HepG2 (cell line): ENCODE results near the gene PXMP4. TPM values are rescaled to one million over a fixed set of nuclear protein-coding genes. Genes with fewer than 3 reads are reported as not detected.

Source experiments
- ATAC-seq: fragments of 200-7000 bp; cut with Tn5 transposase; 3 replicates; pipeline ENCODE4 v1.9.1; 2020; ENCODE audit warnings: mild to moderate bottlenecking, moderate library complexity
- BruUV-seq: library from RNA; stranded (reverse); fragments of 400-500 nt; replicated peaks from 2 replicates; lab custom pipeline; 2021; lab: Mats Ljungman, UMichigan
- CTCF ChIA-PET: fragments of 300-600 bp; formaldehyde crosslinking; extraction: SDS; loops from one replicate; lab custom pipeline; 2021; ENCODE audit warnings: low total read pairs, inconsistent platforms, low intra/inter-chr PET ratio; lab: Yijun Ruan, JAX
- POLR2A ChIA-PET: fragments of 350-600 bp; sonication (Branson Sonifier 250); formaldehyde crosslinking; loops from one replicate; lab custom pipeline; 2020; ENCODE audit warnings: antibody characterized with exemption, inconsistent platforms; lab: Yijun Ruan, JAX
- DNase-seq: peaks from one replicate; pipeline ENCODE4 v3.0.0-alpha.2; 2015; ENCODE audit warnings: low spot score
- FAIRE-seq: peaks from 3 replicates; lab custom pipeline; 2011; peaks lifted over from hg19 to GRCh38; lab: Jason Lieb, UNC
- H2AFZ ChIP-seq: one replicate; pipeline ENCODE4 v1.6.1; 2011; ENCODE audit warnings: low read length, inconsistent platforms
- H3K27ac ChIP-seq: fragments of 300-600 bp; 3 replicates; pipeline ENCODE4 v1.8.0; 2011; ENCODE audit warnings: mixed run types, mild to moderate bottlenecking, mixed read lengths, low read length, inconsistent platforms; ENCODE audit not compliant: insufficient read depth; ENCODE audit errors: extremely low read length
- H3K27me3 ChIP-seq, 2 experiments: fragments of 200-600 bp in 1 of 2; 2 replicates in 1 of 2; 3 replicates in 1 of 2; pipeline versions ENCODE4 v1.6.0 to v1.8.0; 2011; ENCODE audit warnings: low read length in 2 of 2, mild to moderate bottlenecking in 2 of 2, moderate library complexity in 2 of 2, inconsistent platforms in 1 of 2; ENCODE audit not compliant: insufficient read depth in 2 of 2, control insufficient read depth in 1 of 2
- H3K36me3 ChIP-seq, 2 experiments: fragments of 200-600 bp in 1 of 2; replicated peaks in 1 of 2; 2 replicates in 1 of 2; 3 replicates in 1 of 2; pipeline versions ENCODE4 v1.5.1 to v1.8.0; 2011; ENCODE audit warnings: low read length in 2 of 2, inconsistent platforms in 1 of 2; ENCODE audit not compliant: insufficient read depth in 2 of 2, control insufficient read depth in 1 of 2
- H3K4me1 ChIP-seq: 2 replicates; pipeline ENCODE4 v1.5.1; 2012; ENCODE audit warnings: low read length, inconsistent platforms; ENCODE audit not compliant: insufficient read depth
- H3K4me2 ChIP-seq: 2 replicates; pipeline ENCODE4 v1.6.0; 2011; ENCODE audit warnings: low read depth, low read length, inconsistent platforms
- H3K4me3 ChIP-seq, 3 experiments: fragments of 200-600 bp in 1 of 3; sonication (generic), shearing (Covaris generic) in 1 of 3; replicated peaks in 1 of 3; 2 replicates each; pipeline ENCODE4 v1.5.1; 2011 to 2016; ENCODE audit warnings: low read length in 3 of 3, inconsistent platforms in 2 of 3, low read depth in 2 of 3, mild to moderate bottlenecking in 2 of 3, control low read depth in 1 of 3, mixed read lengths in 1 of 3; ENCODE audit not compliant: insufficient read depth in 1 of 3
- H3K79me2 ChIP-seq: one replicate; pipeline ENCODE4 v1.6.1; 2011; ENCODE audit warnings: low read length, inconsistent platforms; ENCODE audit not compliant: insufficient read depth
- H3K9ac ChIP-seq: 2 replicates; pipeline ENCODE4 v1.6.0; 2011; ENCODE audit warnings: mild to moderate bottlenecking, low read depth, low read length, inconsistent platforms; ENCODE audit not compliant: insufficient read depth
- H3K9me3 ChIP-seq: 2 replicates; pipeline ENCODE4 v1.5.1; 2012; ENCODE audit warnings: mild to moderate bottlenecking, low read length
- H4K20me1 ChIP-seq: 2 replicates; pipeline ENCODE4 v1.6.0; 2011; ENCODE audit warnings: inconsistent platforms, mild to moderate bottlenecking, low read length, moderate library complexity; ENCODE audit not compliant: insufficient read depth
- ATM ChIP-seq: fragments of 450-650 bp; IDR thresholded peaks from 2 replicates; pipeline ENCODE4 v1.7.1; 2017; ENCODE audit warnings: mild to moderate bottlenecking, borderline replicate concordance
- CHD2 ChIP-seq: IDR thresholded peaks from 2 replicates; pipeline ENCODE4 v1.6.1; 2011; ENCODE audit warnings: low read depth, low read length, improper control_type of control experiment
- HMG20B ChIP-seq: conservative IDR thresholded peaks from 2 replicates; pipeline ENCODE4 v1.6.1; 2016; ENCODE audit warnings: missing genetic modification reagents, missing compliant biosample characterization
- HOXA9 ChIP-seq: sonication (generic); formaldehyde crosslinking; IDR thresholded peaks from 2 replicates; pipeline ENCODE4 v1.8.1; 2022; ENCODE audit warnings: missing genetic modification reagents, mild to moderate bottlenecking, moderate library complexity, borderline replicate concordance
- POGZ ChIP-seq: sonication (generic); formaldehyde crosslinking; IDR thresholded peaks from 2 replicates; pipeline ENCODE4 v1.4.0; 2020; ENCODE audit warnings: mild to moderate bottlenecking, missing genetic modification reagents
- ZNF776 ChIP-seq: sonication (generic); formaldehyde crosslinking; IDR thresholded peaks from 2 replicates; pipeline ENCODE4 v1.4.0; 2020; ENCODE audit warnings: mild to moderate bottlenecking, missing genetic modification reagents
- WGBS: methylation state at CpG from one replicate; pipeline ENCODE4 v1.1.6; 2017; ENCODE audit warnings: low lambda C conversion rate; 5-methylcytosine and 5-hydroxymethylcytosine counted together
- in situ Hi-C: cut with HindIII; loops from 2 replicates; pipeline ENCODE4 v1.10.0; 2017; ENCODE audit warnings: low pct_unique_long_range_greater_than_20kb; ENCODE audit not compliant: extremely low pct_ligation_motif_present
- intact Hi-C: fragments of 100-400 bp; cut with micrococcal nuclease; formaldehyde crosslinking; loops from one replicate; pipeline ENCODE4 v1.10.0; 2022; ENCODE audit not compliant: unreplicated experiment
- polyA plus RNA-seq, 8 experiments: library from polyadenylated mRNA; depleted of rRNA in 3 of 8; stranded (reverse) in 7 of 8; unstranded in 1 of 8; fragments of >200 nt; fragmentation: Illumina TruSeq in 4 of 8; extraction: Trizol in 4 of 8; gene quantifications; 2 replicates each; pipeline versions ENCODE4 v1.2.1 to v1.2.3, GENCODE V29; 2011 to 2016; ENCODE audit warnings: low read depth in 4 of 8, missing spikeins in 1 of 8, mixed read lengths in 1 of 8; ENCODE audit not compliant: insufficient read depth in 1 of 8
- total RNA-seq, 5 experiments: library from RNA; depleted of rRNA; stranded (reverse); fragments of >200 nt; fragmentation: Illumina TruSeq; extraction: Trizol; gene quantifications; 2 replicates each; pipeline ENCODE4 v1.2.3, GENCODE V29; 2016; ENCODE audit warnings: low read depth in 1 of 5
- TF ChIP-seq, protein P1 (sequence below): sonication (generic); formaldehyde crosslinking; IDR thresholded peaks from 2 replicates; pipeline ENCODE4 v1.4.0; 2020; ENCODE audit warnings: mild to moderate bottlenecking, missing genetic modification reagents
- TF ChIP-seq, protein P2 (sequence below): sonication (generic); formaldehyde crosslinking; IDR thresholded peaks from 2 replicates; pipeline ENCODE4 v1.5.1; 2020; ENCODE audit warnings: mild to moderate bottlenecking, missing genetic modification reagents, moderate library complexity

Gene PXMP4
- total and polyA plus RNA-seq, 2 of the 13 experiments (the other 11 are each of a cell fraction or from before 2014, with no cell fraction given): not detected

DNA sequence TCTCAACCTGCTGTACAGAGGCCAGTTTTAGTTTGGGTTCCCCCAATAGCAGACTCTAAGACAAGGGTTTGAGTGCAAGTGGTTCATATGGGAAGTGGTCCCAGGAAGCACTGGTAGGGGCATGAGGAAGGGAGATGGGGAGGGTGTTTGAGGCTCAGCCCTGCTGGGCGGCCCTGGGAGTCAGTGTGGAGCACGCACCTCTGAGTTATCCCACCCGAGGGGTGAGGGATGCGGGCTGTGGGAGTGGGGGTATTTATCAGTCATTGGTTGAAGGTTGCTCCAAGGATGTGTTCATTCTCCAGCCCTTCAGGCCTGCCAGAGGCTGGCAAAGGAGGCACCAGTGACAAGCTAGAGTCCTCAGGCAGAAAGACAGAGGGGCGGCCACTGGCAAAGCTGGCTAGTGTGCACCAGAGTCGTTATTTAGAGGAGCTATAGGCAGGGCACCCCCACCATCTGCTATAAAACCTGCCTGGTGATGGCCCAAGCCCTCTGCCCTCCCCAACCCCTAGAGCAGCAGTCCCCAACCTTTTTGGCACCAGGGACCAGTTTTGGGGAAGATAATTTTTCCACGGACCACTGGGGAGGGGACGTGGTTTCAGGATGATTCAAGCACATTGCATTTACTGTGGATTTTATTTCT is 16.5 kb downstream of the PXMP4 start:
- intact Hi-C loops: loop anchor here (2.0 kb wide), 1 partner anchor 17 kb away; the partner anchor contains the start of gene E2F1
- TF ChIP-seq HMG20B (CRISPR knock-in tag) (no peak), HOXA9 (CRISPR knock-in tag) (no peak), POGZ (CRISPR knock-in tag) (no peak), ZNF776 (CRISPR knock-in tag) (0 out of 2 replicates have a peak, but pooled peaks have one; percentile 14), CHD2 (no peak), ATM (no peak)
- TF ChIP-seq, protein P1, sequence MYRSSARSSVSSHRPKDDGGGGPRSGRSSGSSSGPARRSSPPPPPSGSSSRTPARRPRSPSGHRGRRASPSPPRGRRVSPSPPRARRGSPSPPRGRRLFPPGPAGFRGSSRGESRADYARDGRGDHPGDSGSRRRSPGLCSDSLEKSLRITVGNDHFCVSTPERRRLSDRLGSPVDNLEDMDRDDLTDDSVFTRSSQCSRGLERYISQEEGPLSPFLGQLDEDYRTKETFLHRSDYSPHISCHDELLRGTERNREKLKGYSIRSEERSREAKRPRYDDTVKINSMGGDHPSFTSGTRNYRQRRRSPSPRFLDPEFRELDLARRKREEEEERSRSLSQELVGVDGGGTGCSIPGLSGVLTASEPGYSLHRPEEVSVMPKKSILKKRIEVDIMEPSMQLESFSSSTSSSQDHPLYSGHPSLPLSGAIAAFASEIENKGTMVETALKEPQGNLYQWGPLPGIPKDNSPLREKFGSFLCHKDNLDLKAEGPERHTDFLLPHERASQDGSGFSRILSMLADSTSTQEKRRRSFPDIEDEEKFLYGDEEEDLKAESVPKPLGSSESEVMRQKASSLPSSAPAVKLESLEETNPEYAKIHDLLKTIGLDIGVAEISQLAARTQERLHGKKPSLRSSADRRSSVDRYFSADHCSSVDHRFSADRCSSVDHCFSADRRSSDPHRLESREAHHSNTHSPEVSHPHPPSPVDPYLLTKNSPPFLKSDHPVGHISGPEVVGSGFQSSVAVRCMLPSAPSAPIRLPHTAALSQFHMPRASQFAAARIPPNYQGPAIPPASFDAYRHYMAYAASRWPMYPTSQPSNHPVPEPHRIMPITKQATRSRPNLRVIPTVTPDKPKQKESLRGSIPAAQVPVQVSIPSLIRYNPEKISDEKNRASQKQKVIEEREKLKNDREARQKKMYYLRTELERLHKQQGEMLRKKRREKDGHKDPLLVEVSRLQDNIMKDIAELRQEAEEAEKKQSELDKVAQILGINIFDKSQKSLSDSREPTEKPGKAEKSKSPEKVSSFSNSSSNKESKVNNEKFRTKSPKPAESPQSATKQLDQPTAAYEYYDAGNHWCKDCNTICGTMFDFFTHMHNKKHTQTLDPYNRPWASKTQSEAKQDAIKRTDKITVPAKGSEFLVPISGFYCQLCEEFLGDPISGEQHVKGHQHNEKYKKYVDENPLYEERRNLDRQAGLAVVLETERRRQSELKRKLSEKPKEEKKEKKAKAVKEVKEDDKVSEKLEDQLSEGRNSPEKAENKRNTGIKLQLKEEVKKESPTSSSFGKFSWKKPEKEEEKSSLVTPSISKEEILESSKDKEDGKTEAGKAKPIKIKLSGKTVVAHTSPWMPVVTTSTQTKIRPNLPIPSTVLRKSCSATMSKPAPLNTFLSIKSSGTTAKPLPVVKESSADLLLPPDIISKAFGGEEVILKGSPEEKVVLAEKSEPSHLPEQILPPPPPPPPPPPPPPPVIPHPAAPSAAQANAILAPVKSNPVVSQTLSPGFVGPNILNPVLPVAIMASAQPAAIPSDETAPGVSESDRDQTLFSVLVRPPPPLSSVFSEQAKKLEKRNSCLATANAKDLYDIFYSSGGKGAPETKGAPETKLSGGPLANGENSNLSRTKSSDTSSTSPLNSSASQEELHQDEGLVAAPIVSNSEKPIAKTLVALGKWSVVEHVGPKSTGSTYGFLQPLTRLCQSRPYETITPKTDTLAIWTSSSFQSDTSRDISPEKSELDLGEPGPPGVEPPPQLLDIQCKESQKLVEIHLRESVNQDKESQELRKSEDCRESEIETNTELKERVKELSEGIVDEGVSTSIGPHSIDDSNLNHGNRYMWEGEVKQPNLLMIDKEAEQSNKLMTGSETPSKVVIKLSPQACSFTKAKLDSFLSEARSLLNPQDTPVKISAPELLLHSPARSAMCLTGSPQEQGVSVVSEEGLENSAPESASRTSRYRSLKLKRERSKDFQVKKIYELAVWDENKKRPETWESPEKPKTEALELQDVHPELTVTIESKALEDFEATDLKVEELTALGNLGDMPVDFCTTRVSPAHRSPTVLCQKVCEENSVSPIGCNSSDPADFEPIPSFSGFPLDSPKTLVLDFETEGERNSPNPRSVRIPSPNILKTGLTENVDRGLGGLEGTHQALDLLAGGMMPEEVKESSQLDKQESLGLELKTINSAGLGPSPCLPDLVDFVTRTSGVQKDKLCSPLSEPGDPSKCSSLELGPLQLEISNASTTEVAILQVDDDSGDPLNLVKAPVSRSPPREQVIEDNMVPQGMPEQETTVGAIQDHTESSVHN (CRISPR knock-in tag): peak; percentile 57; the same call in 1 of the 2 replicates
- TF ChIP-seq, protein P2, sequence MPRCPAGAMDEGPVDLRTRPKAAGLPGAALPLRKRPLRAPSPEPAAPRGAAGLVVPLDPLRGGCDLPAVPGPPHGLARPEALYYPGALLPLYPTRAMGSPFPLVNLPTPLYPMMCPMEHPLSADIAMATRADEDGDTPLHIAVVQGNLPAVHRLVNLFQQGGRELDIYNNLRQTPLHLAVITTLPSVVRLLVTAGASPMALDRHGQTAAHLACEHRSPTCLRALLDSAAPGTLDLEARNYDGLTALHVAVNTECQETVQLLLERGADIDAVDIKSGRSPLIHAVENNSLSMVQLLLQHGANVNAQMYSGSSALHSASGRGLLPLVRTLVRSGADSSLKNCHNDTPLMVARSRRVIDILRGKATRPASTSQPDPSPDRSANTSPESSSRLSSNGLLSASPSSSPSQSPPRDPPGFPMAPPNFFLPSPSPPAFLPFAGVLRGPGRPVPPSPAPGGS (CRISPR knock-in tag): 0 out of 2 replicates have a peak, but pooled peaks have one; percentile 71
- TF ChIP-seq, all 625 proteins: peak for 3
- Histone ChIP-seq H3K36me3 (no peaks in the 10 kb centered on the region), H3K79me2 (no peaks in the 10 kb centered on the region), H4K20me1 (no peaks in the 10 kb centered on the region), H3K4me2 (no peak overlapping the region), H3K4me1 (peaks cover 47% of the 10 kb centered on the region), H3K9me3 (no peaks in the 10 kb centered on the region), H2AFZ (no peak overlapping the region), H3K27me3 (no peaks in the 10 kb centered on the region), H3K9ac (no peak overlapping the region), H3K4me3 (no peak overlapping the region), H3K27ac (no peak overlapping the region)
- CTCF ChIA-PET: no interaction called here
- ATAC-seq (no peak), DNase-seq (no peak), FAIRE-seq (no peak)
- POLR2A ChIA-PET: interaction anchor here (1.5 kb wide), 1 partner anchor 10 kb away, joined by 6 read pairs; no protein-coding TSS in a partner anchor
- no TSS peak for BruUV-seq
- 79% methylated on average over 8 of the region's 8 CpGs for WGBS
- in situ Hi-C loops: no loop called here
